Activated gamma-delta T cell treated with anti-CD3 and anti-CD28 coated beads, Interleukin-2, amount 50 U/mL, for 16 hours (primary cell): Measurements from ENCODE around the gene MED13L.
"Not testable (repeated sequence)": the region's sequence is repeated elsewhere in the genome, so short reads cannot be mapped to it uniquely, and the experiment has no call there.

ENCODE experiments used
- DNase-seq: peaks from one replicate; pipeline ENCODE4 v3.0.0-alpha.2; 2020; ENCODE audit warnings: low read depth

The MED13L gene

DNA sequence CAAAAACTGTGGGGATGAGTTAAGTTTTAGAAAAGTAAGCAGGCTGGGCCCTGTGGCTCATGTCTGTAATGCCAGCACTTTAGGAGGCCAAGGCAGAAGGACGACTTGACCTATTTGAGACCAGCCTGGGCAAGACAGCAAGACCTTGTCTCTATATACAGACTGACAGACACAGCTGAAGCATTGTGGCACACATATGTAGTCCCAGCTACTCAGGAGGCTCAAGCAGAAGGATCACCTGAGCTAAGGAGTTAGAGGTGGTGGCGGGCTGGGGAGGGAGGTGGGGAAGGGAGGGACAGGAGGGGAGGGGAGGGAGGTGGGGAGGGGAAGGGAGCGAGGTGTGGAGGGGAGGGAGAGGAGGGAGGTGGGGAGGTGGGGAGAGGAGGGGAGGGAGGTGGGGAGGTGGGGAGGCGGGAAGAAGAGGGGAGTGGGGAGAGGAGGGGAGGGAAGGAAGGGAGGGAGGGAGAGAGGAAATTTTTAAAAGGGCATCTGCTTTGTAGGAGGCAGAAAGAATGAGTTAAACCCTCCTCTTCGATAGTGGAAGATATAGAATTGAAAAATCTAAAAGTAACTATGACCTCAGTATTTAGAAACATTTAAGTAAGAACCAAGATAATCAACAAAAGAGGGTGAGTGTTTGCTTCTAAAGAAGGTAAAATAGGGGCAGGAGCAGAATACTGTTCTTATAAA is 30.9 kb downstream of the MED13L start:
- no peak for DNase-seq

- DNase-seq: no peak
These were observed 32.3 kb downstream of the MED13L start for GRCh38 chr12:116245189-116245588.

DNA sequence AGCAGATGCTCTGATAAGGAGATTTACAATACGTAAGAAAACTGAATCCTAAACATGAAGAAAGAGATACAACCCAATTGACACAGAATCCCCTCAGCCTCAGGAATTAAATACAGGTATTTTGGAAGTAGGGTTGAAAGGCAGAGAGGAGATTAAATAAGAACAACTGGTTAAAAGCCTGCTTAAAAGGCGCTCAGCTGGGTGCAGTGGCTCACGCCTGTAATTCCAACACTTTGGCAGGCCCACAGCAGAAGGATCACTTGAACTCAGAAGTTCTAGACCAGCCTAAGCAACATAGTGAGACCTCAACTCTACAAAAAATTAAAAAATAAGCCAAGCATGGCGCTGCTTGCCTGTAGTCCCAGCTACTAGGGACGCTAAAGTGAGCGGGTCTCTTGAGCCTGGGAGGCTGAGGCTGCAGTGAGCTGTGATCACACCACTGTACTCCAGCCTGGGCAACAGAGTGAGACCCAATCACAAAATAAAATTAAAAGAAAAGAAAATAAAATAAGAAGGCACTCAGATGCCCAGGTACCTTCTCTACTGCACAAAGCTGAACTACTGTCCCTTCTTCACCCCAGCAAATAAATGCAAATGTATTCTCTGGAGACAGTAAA is 32.9 kb downstream of the MED13L start:
- DNase-seq: no peak

GRCh38 chr12:116244001-116244400 is 33.5 kb downstream of the MED13L start:
- no peak for DNase-seq

- no peak for DNase-seq
These were observed 34.8 kb downstream of the MED13L start for GRCh38 chr12:116242740-116243139.

- no peak for DNase-seq
These were observed 36.2 kb downstream of the MED13L start for GRCh38 chr12:116241157-116241759.

DNA sequence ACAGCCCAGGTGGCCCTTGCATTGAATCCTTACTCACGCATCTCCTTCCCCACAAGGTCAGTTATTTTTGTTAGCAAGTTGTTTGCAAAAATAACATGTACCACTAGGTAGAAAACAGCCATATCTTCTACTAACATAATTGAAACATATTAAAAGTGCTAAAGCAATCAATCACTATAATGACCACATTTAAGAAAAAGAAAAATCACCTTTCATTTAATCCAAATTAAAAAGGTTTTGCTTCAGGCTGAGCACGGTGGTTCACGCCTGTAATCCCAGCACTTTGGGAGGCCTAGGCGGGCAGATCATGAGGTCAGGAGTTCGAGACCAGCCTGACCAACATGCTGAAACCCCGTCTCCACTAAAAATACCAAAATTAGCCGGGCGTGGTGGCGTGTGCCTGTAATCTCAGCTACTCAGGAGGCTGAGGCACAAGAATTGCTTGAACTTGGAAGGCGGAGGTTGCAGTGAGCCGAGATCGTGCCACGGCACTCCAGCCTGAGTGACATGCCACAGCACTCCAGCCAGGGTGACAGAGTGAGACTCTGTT is 38.8 kb downstream of the MED13L start:
- DNase-seq: not testable (repeated sequence)

GRCh38 chr12:116238149-116238548 is 39.3 kb downstream of the MED13L start:
- DNase-seq: no peak

DNA sequence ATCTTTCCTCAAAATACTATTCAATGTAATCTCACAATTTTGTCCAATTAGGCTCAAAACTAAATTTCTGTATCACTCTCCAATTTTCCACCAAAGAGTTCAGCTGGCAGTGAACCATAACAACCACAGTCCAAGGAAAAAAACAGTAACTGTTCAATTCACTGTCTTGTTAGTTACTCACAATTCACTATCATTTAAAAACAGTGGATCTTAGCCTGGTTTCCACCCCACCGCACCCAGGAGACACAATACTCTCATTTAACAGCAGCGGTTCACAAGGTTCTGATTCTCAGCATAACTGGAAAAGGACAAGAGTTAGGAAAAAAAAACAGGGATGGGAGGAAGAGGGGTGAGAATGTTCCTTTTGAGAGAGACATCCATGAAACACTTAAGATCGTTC is 40.5 kb downstream of the MED13L start:
- no peak for DNase-seq

DNA sequence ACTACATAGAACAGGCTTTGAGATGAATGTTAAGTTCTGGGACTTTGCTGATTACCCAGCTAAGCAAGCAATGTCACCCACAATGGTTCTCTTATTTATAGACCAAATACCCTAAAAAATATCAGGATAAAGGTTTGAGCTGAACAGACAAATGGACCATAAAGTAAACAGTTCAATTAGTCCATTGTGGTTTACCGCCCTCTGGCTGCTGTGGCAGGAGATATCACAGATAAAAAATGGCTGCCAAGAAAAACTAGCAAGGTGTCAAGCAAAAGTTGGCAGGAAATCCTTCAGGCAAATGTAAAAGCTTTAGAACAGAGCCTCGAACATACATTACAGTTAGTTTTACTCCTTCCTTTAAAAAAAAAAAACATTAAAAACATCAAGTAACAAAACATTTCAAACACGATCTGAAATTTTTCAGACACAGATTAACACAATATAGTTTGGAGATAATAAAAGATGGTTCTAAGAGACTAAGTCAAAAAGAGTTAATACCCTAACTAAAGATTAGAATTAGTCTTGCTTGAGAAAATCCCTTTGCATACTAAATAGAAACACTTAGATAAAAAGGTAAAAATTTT is 41.3 kb downstream of the MED13L start:
- peak; percentile 37 for DNase-seq

DNA sequence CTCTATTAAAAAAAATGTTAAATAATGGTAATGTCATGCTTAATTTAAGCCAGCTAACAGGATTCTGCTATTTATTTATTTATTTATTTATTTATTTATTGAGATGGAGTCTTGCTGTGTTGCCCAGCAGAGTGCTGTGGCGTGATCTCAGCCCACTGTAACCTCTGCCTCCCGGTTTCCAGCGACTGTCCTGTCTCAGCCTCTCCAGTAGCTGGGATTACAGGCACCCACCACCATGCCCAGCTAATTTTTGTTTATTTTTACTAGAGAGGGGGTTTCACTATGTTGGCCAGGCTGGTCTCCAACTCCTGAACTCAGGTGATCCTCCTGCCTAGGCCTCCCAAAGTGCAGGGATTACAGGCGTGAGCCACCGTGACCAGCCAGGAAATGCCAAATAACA is 43.3 kb downstream of the MED13L start:
- DNase-seq: not testable (repeated sequence)

DNA sequence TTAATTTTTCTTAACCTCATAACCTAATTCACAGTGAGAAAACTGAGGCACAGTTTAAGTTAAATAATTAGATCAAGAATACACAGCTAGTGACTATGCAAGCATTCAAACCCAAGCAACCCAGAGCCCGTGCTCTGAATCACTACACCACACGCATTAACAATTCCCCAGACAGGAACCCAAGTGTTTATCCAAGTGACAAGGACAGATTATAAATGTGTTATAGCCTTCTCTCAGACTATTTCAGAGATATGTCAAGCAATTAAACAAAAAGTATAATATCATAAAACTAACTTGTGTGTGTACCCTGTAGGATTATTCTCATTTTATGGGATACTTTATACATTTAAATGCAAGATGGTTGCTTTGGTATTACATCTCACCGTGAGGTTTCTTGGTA is 43.8 kb downstream of the MED13L start:
- no peak for DNase-seq

DNA sequence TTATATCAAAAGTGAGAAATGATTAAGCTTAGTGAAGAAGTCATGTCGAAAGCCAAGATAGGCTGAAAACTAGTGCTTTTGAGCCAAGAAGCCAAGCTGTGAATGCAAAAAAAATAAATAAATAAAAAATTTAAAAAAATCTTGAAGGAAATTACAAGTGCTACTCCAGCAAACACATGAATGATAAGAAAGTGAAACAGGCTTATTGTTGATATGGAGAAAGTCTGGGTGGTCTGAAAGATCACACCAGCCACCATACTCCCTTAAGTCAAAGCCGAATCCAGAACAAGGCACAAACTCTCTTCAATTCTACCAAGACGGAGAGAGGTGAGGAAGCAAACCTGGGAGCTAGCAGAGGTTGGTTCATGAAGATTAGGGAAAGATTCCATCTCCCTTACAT is 49.7 kb downstream of the MED13L start:
- no peak for DNase-seq

- DNase-seq: no peak
These were observed 51.5 kb downstream of the MED13L start for GRCh38 chr12:116226026-116226425.

GRCh38 chr12:116222358-116222757 is 55.1 kb downstream of the MED13L start:
- no peak for DNase-seq

- no peak for DNase-seq
These were observed 56.7 kb downstream of the MED13L start for GRCh38 chr12:116220756-116221155.

DNA sequence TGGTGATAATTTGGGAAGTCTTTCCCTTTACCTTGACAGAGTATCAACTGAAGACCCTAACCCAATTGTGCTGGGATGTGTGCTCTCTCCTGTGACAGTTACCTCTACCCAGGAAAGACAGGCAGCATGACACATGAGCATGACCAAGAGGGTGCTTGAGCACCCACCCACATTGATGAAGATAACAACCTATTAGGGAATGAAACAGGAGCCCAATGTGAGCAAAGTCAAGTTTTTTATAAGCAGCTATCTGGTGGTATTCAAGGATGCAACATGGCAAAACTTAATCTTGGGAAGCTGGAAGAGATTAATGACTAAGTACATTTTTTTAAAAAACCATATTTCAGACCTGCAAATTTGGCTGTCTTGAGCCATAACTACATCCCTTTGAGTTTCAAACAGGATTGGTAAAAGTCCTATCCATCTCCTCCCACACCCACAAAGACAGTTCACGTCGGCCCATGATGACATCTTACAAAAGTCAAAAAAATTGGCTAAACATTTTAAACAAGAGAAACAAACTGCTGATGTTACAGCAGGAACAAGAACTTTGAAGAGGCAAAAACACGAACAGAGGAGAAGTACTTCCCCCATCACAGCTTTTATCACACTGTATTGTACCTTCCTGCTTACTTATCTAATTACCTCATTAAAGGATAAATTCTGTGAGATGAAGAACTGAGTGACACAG is 60.3 kb downstream of the MED13L start:
- no peak for DNase-seq

GRCh38 chr12:116216022-116216756 is 61.3 kb downstream of the MED13L start:
- no peak for DNase-seq

DNA sequence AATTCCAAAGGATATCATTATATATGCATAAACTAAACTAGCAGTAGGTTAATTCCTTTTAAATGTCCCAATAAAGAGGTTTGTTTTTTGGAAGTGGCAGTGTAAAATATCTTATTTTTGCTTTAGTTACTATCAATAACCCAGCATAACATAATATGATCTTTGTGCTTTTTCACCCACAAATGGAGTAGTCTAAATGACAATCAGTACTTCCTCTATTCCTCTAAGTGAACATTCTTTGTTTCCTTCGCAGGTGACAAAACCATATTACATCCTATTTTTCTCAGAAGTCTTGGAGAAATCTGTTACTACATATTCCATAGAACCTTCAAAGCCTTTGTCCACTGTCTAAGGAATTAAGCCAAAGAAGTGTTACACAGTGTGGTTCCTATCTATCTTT is 62.5 kb downstream of the MED13L start:
- no peak for DNase-seq

GRCh38 chr12:116213885-116214527 is 63.5 kb downstream of the MED13L start:
- DNase-seq: no peak

GRCh38 chr12:116213014-116213413 is 64.5 kb downstream of the MED13L start:
- no peak for DNase-seq
